GM12878 (cell line): ENCODE measurements around the gene COL4A2. TPM values are rescaled to one million over a fixed set of nuclear protein-coding genes. Genes with fewer than 3 reads are reported as not detected.

Source experiments
- ATAC-seq: fragments of 200-7000 bp; cut with Tn5 transposase; 3 replicates; pipeline ENCODE4 v1.9.1; 2020; ENCODE audit warnings: mild to moderate bottlenecking, moderate library complexity
- BruUV-seq: library from RNA; stranded (reverse); fragments of 400-500 nt; replicated peaks from 2 replicates; lab custom pipeline; 2021; lab: Mats Ljungman, UMichigan
- CTCF ChIA-PET: fragments of 300-600 bp; sonication (Branson Sonifier 250); formaldehyde crosslinking; extraction: SDS; loops from one replicate; lab custom pipeline; 2021; ENCODE audit warnings: inconsistent platforms; lab: Yijun Ruan, JAX
- POLR2A ChIA-PET: fragments of 350-600 bp; formaldehyde crosslinking; extraction: SDS; loops from one replicate; lab custom pipeline; 2021; ENCODE audit warnings: inconsistent platforms; lab: Charles Lee
- RAD21 ChIA-PET: fragments of 300-600 bp; sonication (Branson Sonifier 250); formaldehyde crosslinking; loops from one replicate; lab custom pipeline; 2023; ENCODE audit warnings: antibody characterized with exemption; ENCODE audit not compliant: unreplicated experiment; lab: Charles Lee
- SMC1A ChIA-PET: fragments of 300-600 bp; sonication (Branson Sonifier 250); formaldehyde crosslinking; loops from one replicate; lab custom pipeline; 2023; ENCODE audit not compliant: unreplicated experiment, uncharacterized antibody; lab: Charles Lee
- DNase-seq: peaks from one replicate; pipeline ENCODE4 v3.0.0-alpha.2; 2011; ENCODE audit warnings: low read depth, low spot score
- FAIRE-seq: peaks from 3 replicates; lab custom pipeline; 2011; peaks lifted over from hg19 to GRCh38; lab: Jason Lieb, UNC
- H2AFZ ChIP-seq: 2 replicates; pipeline ENCODE4 v1.6.0; 2011; ENCODE audit warnings: low read depth, low read length, control low read depth; ENCODE audit not compliant: control insufficient read depth
- H3K27ac ChIP-seq: 2 replicates; pipeline ENCODE4 v1.5.1; 2011; ENCODE audit warnings: control low read depth; ENCODE audit not compliant: control insufficient read depth, insufficient read depth
- H3K27me3 ChIP-seq, 2 experiments: replicated peaks in 1 of 2; 2 replicates each; pipeline versions ENCODE4 v1.6.0 to v1.6.1; 2011; ENCODE audit warnings: low read length in 1 of 2; ENCODE audit not compliant: control insufficient read depth in 2 of 2, insufficient read depth in 2 of 2
- H3K36me3 ChIP-seq, 2 experiments: 2 replicates each; pipeline ENCODE4 v1.5.1; 2011; ENCODE audit warnings: low read length in 1 of 2; ENCODE audit not compliant: control insufficient read depth in 2 of 2, insufficient read depth in 2 of 2
- H3K4me1 ChIP-seq: 2 replicates; pipeline ENCODE4 v1.6.1; 2011; ENCODE audit warnings: mild to moderate bottlenecking, low read length, moderate library complexity, mixed read lengths; ENCODE audit not compliant: control insufficient read depth, insufficient read depth
- H3K4me2 ChIP-seq: 2 replicates; pipeline ENCODE4 v1.6.0; 2011; ENCODE audit warnings: control low read depth; ENCODE audit not compliant: control insufficient read depth, insufficient read depth
- H3K4me3 ChIP-seq: fragments of 200-600 bp; sonication (generic); 2 replicates; pipeline ENCODE4 v1.5.1; 2016
- H3K79me2 ChIP-seq: 2 replicates; pipeline ENCODE4 v1.6.0; 2011; ENCODE audit warnings: low read length; ENCODE audit not compliant: control insufficient read depth, insufficient read depth
- H3K9ac ChIP-seq: 2 replicates; pipeline ENCODE4 v1.8.0; 2011; ENCODE audit warnings: low read length, control low read depth, mixed read lengths; ENCODE audit not compliant: control insufficient read depth, insufficient read depth
- H3K9me3 ChIP-seq: replicated peaks from 3 replicates; pipeline ENCODE4 v1.5.1; 2011; ENCODE audit warnings: mild to moderate bottlenecking, low read length; ENCODE audit not compliant: control insufficient read depth, insufficient read depth
- H4K20me1 ChIP-seq: 2 replicates; pipeline ENCODE4 v1.6.0; 2011; ENCODE audit not compliant: control insufficient read depth, insufficient read depth
- EP300 ChIP-seq, 2 experiments: fragments of 150-350 bp in 1 of 2; IDR thresholded peaks; 2 replicates each; pipeline ENCODE4 v1.6.1; 2011 to 2012; ENCODE audit warnings: low read depth in 2 of 2, low read length in 2 of 2, borderline replicate concordance in 1 of 2, improper control_type of control experiment in 1 of 2, inconsistent platforms in 1 of 2; ENCODE audit not compliant: control insufficient read depth in 1 of 2
- JUND ChIP-seq: IDR thresholded peaks from 2 replicates; pipeline ENCODE4 v1.6.1; 2012; ENCODE audit warnings: low read depth, mild to moderate bottlenecking, low read length, improper control_type of control experiment, moderate library complexity
- NFYA ChIP-seq: IDR thresholded peaks from 2 replicates; pipeline ENCODE4 v1.6.1; 2011; ENCODE audit warnings: low read depth, mild to moderate bottlenecking, low read length, improper control_type of control experiment, borderline replicate concordance
- POLR2AphosphoS5 ChIP-seq: IDR thresholded peaks from 2 replicates; pipeline ENCODE4 v1.6.1; 2011; ENCODE audit warnings: mild to moderate bottlenecking, low read length, inconsistent platforms
- RELA ChIP-seq: fragments of 450-650 bp; IDR thresholded peaks from 2 replicates; pipeline ENCODE4 v1.8.0; 2014; ENCODE audit warnings: borderline replicate concordance; ENCODE audit not compliant: partially characterized antibody
- REST ChIP-seq: IDR thresholded peaks from 2 replicates; pipeline ENCODE4 v1.6.1; 2012; ENCODE audit warnings: mild to moderate bottlenecking, low read depth, low read length
- SIN3A ChIP-seq: IDR thresholded peaks from 2 replicates; pipeline ENCODE4 v1.6.1; 2012; ENCODE audit warnings: low read depth, low read length, improper control_type of control experiment
- SP1 ChIP-seq: IDR thresholded peaks from one replicate; pipeline ENCODE4 v1.6.1; 2011; ENCODE audit warnings: low read depth, low read length
- YBX1 ChIP-seq: fragments of 450-650 bp; IDR thresholded peaks from 2 replicates; pipeline ENCODE4 v1.6.1; 2016; ENCODE audit warnings: antibody characterized with exemption
- ZBED1 ChIP-seq: IDR thresholded peaks from 2 replicates; pipeline ENCODE4 v1.6.1; 2016; ENCODE audit warnings: borderline replicate concordance
- WGBS: methylation state at CpG from one replicate; pipeline ENCODE4 v1.1.6; 2016; ENCODE audit warnings: low lambda C conversion rate; ENCODE audit not compliant: insufficient replicate concordance, insufficient coverage; ENCODE audit errors: missing lambda C conversion rate; 5-methylcytosine and 5-hydroxymethylcytosine counted together
- in situ Hi-C: fragments of 300-500 bp; cut with MboI; formaldehyde crosslinking; loops from 9 replicates; pipeline ENCODE4 v1.14.3; 2018; ENCODE audit warnings: mixed read lengths
- intact Hi-C: fragments of 100-400 bp; cut with micrococcal nuclease; formaldehyde crosslinking; loops from one replicate; pipeline ENCODE4 v1.14.2; 2022; ENCODE audit not compliant: unreplicated experiment
- polyA plus RNA-seq, 11 experiments: library from polyadenylated mRNA; depleted of rRNA in 4 of 11; unstranded in 6 of 11; stranded (reverse) in 5 of 11; fragments of >200 nt; fragmentation: Nextera tagmentation in 4 of 11; fragmentation: Illumina TruSeq in 1 of 11; extraction: Ambion mirVana in 4 of 11; extraction: Trizol in 1 of 11; gene quantifications; 1 replicate in 1 of 11; 2 replicates in 10 of 11; pipeline versions ENCODE4 v1.2.1 to v1.2.3, GENCODE V29; 2011 to 2016; ENCODE audit warnings: inconsistent platforms in 2 of 11, missing spikeins in 2 of 11, low read depth in 1 of 11
- total RNA-seq, 4 experiments: library from RNA; depleted of rRNA in 3 of 4; stranded (reverse); fragments of >200 nt in 3 of 4; fragmentation: Illumina TruSeq in 1 of 4; extraction: Trizol in 1 of 4; gene quantifications; 2 replicates each; pipeline versions ENCODE4 v1.2.1 to v1.2.3, GENCODE V29; 2013 to 2021
- TF ChIP-seq, protein P1 (sequence below), 3 experiments: IDR thresholded peaks in 2 of 3; conservative IDR thresholded peaks in 1 of 3; 2 replicates each; pipeline ENCODE4 v1.5.1; 2011; ENCODE audit warnings: low read depth in 3 of 3, low read length in 3 of 3, mild to moderate bottlenecking in 3 of 3, control low read depth in 2 of 3, moderate library complexity in 2 of 3, inconsistent platforms in 1 of 3, mixed read lengths in 1 of 3; ENCODE audit not compliant: control insufficient read depth in 2 of 3, insufficient read depth in 1 of 3; ENCODE audit errors: extremely low read depth in 1 of 3

The COL4A2 gene
- total and polyA plus RNA-seq, 10 of the 15 experiments (the other 5 are each of a cell fraction or from before 2014, with no cell fraction given), result 0.16 to 1.6 (median 0.62) TPM; not detected in 3

GRCh38 chr13:110396913-110397381 is 89.9 kb downstream of the COL4A2 start:
- no peaks in the 10 kb centered on the region for H3K27me3 ChIP-seq
- WGBS, result 38% methylated on average over 11 of the region's 11 CpGs
- in situ Hi-C loops (no loop called here), intact Hi-C loops (no loop called here)
- RAD21 ChIA-PET, result no interaction called here
- SMC1A ChIA-PET, result no interaction called here
- H4K20me1 ChIP-seq, result no peaks in the 10 kb centered on the region
- BruUV-seq, result no TSS peak
- H3K36me3 ChIP-seq, result no peaks in the 10 kb centered on the region
- H2AFZ ChIP-seq, result no peak overlapping the region
- H3K79me2 ChIP-seq, result no peaks in the 10 kb centered on the region
- H3K4me2 ChIP-seq, result no peak overlapping the region
- no peak overlapping the region for H3K27ac ChIP-seq
- no peaks in the 10 kb centered on the region for H3K4me1 ChIP-seq
- H3K9ac ChIP-seq, result no peak overlapping the region
- no peak for ATAC-seq
- no peaks in the 10 kb centered on the region for H3K9me3 ChIP-seq
- POLR2A ChIA-PET, result no interaction called here
- TF ChIP-seq NFYA (no peak), EP300 (IDR thresholded peaks at IDR 0.05; ENCODE audit: borderline replicate concordance in 1 of 2, control insufficient read depth in 1 of 2, low read depth in 2 of 2, low read length in 2 of 2) (no peak), SP1 (no peak), SIN3A (no peak), ZBED1 (no peak), YBX1 (no peak), POLR2AphosphoS5 (no peak)
- TF ChIP-seq, all 136 proteins: peak for 0
- FAIRE-seq, result no peak
- no peak overlapping the region for H3K4me3 ChIP-seq
- CTCF ChIA-PET, result no interaction called here
- no peak for DNase-seq

DNA sequence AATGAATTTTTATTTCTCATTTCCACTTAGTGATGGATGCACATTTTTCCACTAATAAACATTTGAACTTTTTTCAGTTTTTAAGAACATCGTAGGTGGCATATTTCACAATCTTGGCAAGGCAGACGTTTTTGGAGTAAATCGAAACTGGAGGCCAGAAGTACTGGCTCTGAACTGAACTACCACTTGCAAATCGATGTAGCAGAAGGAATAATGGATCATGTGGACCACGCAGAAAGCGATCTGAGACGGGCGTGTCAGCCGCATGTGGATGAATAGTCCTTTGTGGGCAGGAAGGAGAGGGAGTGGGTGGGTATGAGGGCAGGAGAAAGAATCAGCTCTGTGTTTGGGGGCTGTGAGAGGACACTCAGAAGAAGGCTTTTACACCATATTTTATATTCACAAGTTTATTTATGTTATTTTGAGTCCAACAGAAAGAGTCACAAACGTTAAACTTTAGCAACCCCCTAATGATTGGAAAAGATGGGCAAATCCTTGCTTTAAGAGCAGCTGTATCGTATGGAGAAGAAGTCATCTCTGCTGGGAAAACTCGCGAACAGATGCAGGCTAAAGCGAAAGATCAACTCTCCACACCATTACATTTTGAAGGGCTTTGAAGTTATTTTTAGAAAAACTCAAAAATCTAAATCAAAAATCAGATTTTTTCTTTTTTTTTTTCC is 90.5 kb downstream of the COL4A2 start:
- H3K27ac ChIP-seq, result no peak overlapping the region
- H3K9me3 ChIP-seq, result no peaks in the 10 kb centered on the region
- no peak overlapping the region for H3K4me3 ChIP-seq
- no peaks in the 10 kb centered on the region for H3K27me3 ChIP-seq
- no peak overlapping the region for H3K9ac ChIP-seq
- H4K20me1 ChIP-seq, result no peaks in the 10 kb centered on the region
- H3K4me2 ChIP-seq, result no peak overlapping the region
- no peaks in the 10 kb centered on the region for H3K36me3 ChIP-seq
- H3K79me2 ChIP-seq, result no peaks in the 10 kb centered on the region
- in situ Hi-C loops (no loop called here), intact Hi-C loops (no loop called here)
- no peaks in the 10 kb centered on the region for H3K4me1 ChIP-seq
- ChIA-PET RAD21 (no interaction called here), SMC1A (interaction anchor here (1.2 to 2.1 kb wide), 2 partner anchors 9 to 13 kb away, joined by 6 to 11 read pairs; no protein-coding TSS in a partner anchor), POLR2A (no interaction called here), CTCF (interaction anchor here (2.6 kb wide), 1 partner anchor 47 kb away, joined by 8 read pairs; no protein-coding TSS in a partner anchor)
- no peak for ATAC-seq
- BruUV-seq, result no TSS peak
- 47% methylated on average over 14 of the region's 14 CpGs for WGBS
- no peak for DNase-seq
- FAIRE-seq, result no peak
- no peak overlapping the region for H2AFZ ChIP-seq
- TF ChIP-seq RELA (no peak), REST (no peak), JUND (no peak)
- TF ChIP-seq, protein P1, sequence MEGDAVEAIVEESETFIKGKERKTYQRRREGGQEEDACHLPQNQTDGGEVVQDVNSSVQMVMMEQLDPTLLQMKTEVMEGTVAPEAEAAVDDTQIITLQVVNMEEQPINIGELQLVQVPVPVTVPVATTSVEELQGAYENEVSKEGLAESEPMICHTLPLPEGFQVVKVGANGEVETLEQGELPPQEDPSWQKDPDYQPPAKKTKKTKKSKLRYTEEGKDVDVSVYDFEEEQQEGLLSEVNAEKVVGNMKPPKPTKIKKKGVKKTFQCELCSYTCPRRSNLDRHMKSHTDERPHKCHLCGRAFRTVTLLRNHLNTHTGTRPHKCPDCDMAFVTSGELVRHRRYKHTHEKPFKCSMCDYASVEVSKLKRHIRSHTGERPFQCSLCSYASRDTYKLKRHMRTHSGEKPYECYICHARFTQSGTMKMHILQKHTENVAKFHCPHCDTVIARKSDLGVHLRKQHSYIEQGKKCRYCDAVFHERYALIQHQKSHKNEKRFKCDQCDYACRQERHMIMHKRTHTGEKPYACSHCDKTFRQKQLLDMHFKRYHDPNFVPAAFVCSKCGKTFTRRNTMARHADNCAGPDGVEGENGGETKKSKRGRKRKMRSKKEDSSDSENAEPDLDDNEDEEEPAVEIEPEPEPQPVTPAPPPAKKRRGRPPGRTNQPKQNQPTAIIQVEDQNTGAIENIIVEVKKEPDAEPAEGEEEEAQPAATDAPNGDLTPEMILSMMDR (IDR thresholded peaks at IDR 0.05 in 2 of 3, conservative IDR thresholded peaks at IDR 0.05 in 1 of 3; ENCODE audit: control insufficient read depth in 2 of 3, extremely low read depth in 1 of 3, insufficient read depth in 1 of 3, low read depth in 3 of 3, low read length in 3 of 3), result no peak
